Measurements from ENCODE around the gene WLS.

- no peak for TF ChIP-seq CTCF (conservative IDR thresholded peaks at IDR 0.05)
- TF ChIP-seq EZH2 (IDR thresholded peaks at IDR 0.05; ENCODE audit: low read depth), result no peak
Observed at GRCh38 chr1:68234094-68234493, 1.8 kb upstream of the WLS start.
